ENCODE data around the gene SCP2. TPM values are rescaled to one million over a fixed set of nuclear protein-coding genes. Genes with fewer than 3 reads are reported as not detected.

Gene SCP2
- total and polyA plus RNA-seq, 2 of the 4 experiments (the other 2 are of a cell fraction), result 70.4 to 83.1 TPM

DNA sequence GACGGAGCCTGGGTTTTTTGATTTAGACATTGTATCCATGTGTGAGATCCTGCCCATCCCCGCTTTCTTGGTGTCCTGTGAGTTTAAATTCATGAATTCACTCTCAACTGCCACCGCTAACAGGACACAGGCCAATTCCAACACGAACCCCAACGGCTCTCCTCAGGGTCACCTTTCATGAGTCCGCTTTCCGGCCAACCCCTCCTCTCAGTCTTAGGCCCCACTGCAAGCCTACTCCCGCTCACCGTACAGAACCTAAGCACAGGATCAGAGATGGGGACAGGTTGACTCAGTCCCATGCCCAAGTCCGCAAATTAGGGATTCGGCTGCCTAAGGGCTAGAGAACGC is 238 bp upstream of the SCP2 start:
- peak overlapping the region; percentile 22; the same call in 1 of the 2 replicates for H3K56ac ChIP-seq (ENCODE audit: extremely low read depth, insufficient read depth, low read length)
- peak overlapping the region; percentile 86 to 94 for H4K8ac ChIP-seq (ENCODE audit: low read depth in 2 of 2, low read length in 2 of 2)
- H2AK9ac ChIP-seq (replicated peaks; ENCODE audit: low read depth, low read length, poor library complexity), result peak overlapping the region; percentile 43
- peak overlapping the region; percentile 94 for H4K5ac ChIP-seq (ENCODE audit: low read depth, low read length)
- peak overlapping the region; percentile 95 for H2AFZ ChIP-seq (replicated peaks; ENCODE audit: low read length, poor library complexity)
- no peak for DNase-seq
- dilution Hi-C loops (cut with HindIII; ENCODE audit: low sequenced_read_pairs, unreplicated experiment), result no loop called here
- 0 out of 2 replicates have a peak overlapping the region, but pooled peaks have one; percentile 25 for H2AK5ac ChIP-seq (ENCODE audit: low read depth, low read length)
- peak overlapping the region; percentile 83 for H3K14ac ChIP-seq (replicated peaks; ENCODE audit: low read depth, low read length)
- H4K91ac ChIP-seq (ENCODE audit: insufficient read depth, low read depth, low read length), result peak overlapping the region; percentile 81
- H2BK5ac ChIP-seq (ENCODE audit: low read depth, low read length, poor library complexity, severe bottlenecking), result peak overlapping the region; percentile 66
- H2BK20ac ChIP-seq (ENCODE audit: low read depth, low read length), result peak overlapping the region; percentile 54; the same call in 1 of the 2 replicates
- peak overlapping the region; percentile 59 for H3K18ac ChIP-seq (ENCODE audit: low read depth, low read length)
- peaks cover 3% of the 10 kb centered on the region; the same call in 1 of the 2 replicates for H4K20me1 ChIP-seq (ENCODE audit: insufficient read depth, low read length)
- peak overlapping the region; percentile 93; the same call in 2 of the 3 replicates for H2BK15ac ChIP-seq (ENCODE audit: low read depth, low read length)
- no peak for ATAC-seq (ENCODE audit: low read depth)
- in situ Hi-C loops (cut with MboI; ENCODE audit: low sequenced_read_pairs), result no loop called here
- H3K4me1 ChIP-seq (ENCODE audit: control insufficient read depth, insufficient read depth, low read length), result 0 out of 2 replicates have a peak, but pooled peaks cover 3% of the 10 kb centered on the region
- H3K36me3 ChIP-seq (ENCODE audit: control insufficient read depth, insufficient read depth, low read length), result no peaks in the 10 kb centered on the region
- H3K79me1 ChIP-seq (ENCODE audit: low read depth in 1 of 2, low read length in 2 of 2), result peaks cover 9 to 29% of the 10 kb centered on the region in 2 experiments
- POLR2A ChIA-PET (ENCODE audit: unreplicated experiment), result no interaction called here
- TF ChIP-seq SMC3 (IDR thresholded peaks at IDR 0.05; ENCODE audit: low read depth, low read length) (no peak), MAZ (IDR thresholded peaks at IDR 0.05; ENCODE audit: borderline replicate concordance, low read depth, low read length) (no peak), MXI1 (IDR thresholded peaks at IDR 0.05; ENCODE audit: borderline replicate concordance, low read depth, low read length) (no peak)
- no peaks in the 10 kb centered on the region for H3K27me3 ChIP-seq (ENCODE audit: control insufficient read depth, insufficient read depth, low read length)
- 67% methylated on average over 2 of the region's 12 CpGs; no CpG with 5 or more reads in 1 of the 2 experiments for WGBS, 2 experiments (ENCODE audit: extremely low coverage in 2 of 2, insufficient read length in 1 of 2)
- BruUV-seq (replicated peaks), result no TSS peak
- H2BK120ac ChIP-seq (ENCODE audit: low read depth, low read length), result peak overlapping the region; percentile 62
- peak overlapping the region; percentile 93 for H3K9ac ChIP-seq (ENCODE audit: low read depth, low read length)
- peak overlapping the region; percentile 77 for H3K4me3 ChIP-seq (ENCODE audit: insufficient read depth, low read depth, low read length)
- peaks cover 3% of the 10 kb centered on the region; the same call in 1 of the 2 replicates for H3K9me1 ChIP-seq (ENCODE audit: insufficient read depth, low read length)
- H3K4ac ChIP-seq (ENCODE audit: low read depth, low read length), result peak overlapping the region; percentile 89
- CTCF ChIA-PET, result no interaction called here
- intact Hi-C loops (cut with micrococcal nuclease), result loop anchor here (10.0 kb wide), 2 partner anchors 222 to 258 kb away; no protein-coding TSS in a partner anchor
- peak overlapping the region; percentile 99 for H3K4me2 ChIP-seq (ENCODE audit: low read depth, low read length)
- peak overlapping the region; percentile 31; the same call in 1 of the 2 replicates for H3K23ac ChIP-seq (ENCODE audit: low read depth, low read length)
- peak overlapping the region; percentile 79 for H3K27ac ChIP-seq (ENCODE audit: insufficient read depth, low read length)
- no peaks in the 10 kb centered on the region for H3K9me3 ChIP-seq (ENCODE audit: control insufficient read depth, insufficient read depth, low read length)
